Measurements from ENCODE around the gene BCAM.

GRCh38 chr19:44824761-44825160 is 15.9 kb downstream of the BCAM start:
- TF ChIP-seq CTCF (IDR thresholded peaks at IDR 0.05) = no peak
- TF ChIP-seq POLR2A (IDR thresholded peaks at IDR 0.05) = no peak
